ENCODE results near the gene CNGA3. TPM values are rescaled to one million over a fixed set of nuclear protein-coding genes. Genes with fewer than 3 reads are reported as not detected.

CNGA3 gene
- total and polyA plus RNA-seq, 10 of the 15 experiments (the other 5 are each of a cell fraction or from before 2014, with no cell fraction given): not detected

DNA sequence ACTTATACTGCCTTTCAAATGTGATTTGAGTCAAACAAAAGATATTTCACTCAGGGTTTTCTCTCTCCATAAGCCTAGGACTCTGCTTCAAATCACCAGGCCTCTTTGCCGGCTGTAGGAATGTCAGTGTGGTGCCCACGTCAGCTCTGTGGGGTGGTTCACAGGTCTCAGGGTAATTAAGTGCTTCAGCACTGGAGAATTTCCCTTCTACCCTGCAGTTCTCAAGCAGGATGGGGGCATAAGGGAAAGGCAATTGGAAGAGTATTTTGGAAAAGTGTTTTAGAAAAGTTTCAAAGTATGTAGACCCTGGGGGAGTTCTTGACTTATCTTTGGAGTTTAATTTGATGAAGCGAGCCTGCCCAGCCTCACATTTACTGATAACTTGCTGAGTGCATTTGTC, 9.6 kb downstream of the CNGA3 start:
- ChIA-PET POLR2A (no interaction called here), CTCF (no interaction called here), RAD21 (ENCODE audit: unreplicated experiment) (no interaction called here), SMC1A (ENCODE audit: uncharacterized antibody, unreplicated experiment) (no interaction called here)
- H3K9me3 ChIP-seq (replicated peaks; ENCODE audit: control insufficient read depth, insufficient read depth, low read length): no peaks in the 10 kb centered on the region; the same call in 2 of the 3 replicates
- H4K20me1 ChIP-seq (ENCODE audit: control insufficient read depth, insufficient read depth): no peaks in the 10 kb centered on the region
- no peak overlapping the region for H3K4me3 ChIP-seq
- 35% methylated on average over 3 of the region's 3 CpGs for WGBS (ENCODE audit: insufficient coverage, insufficient replicate concordance, low lambda C conversion rate, missing lambda C conversion rate)
- ATAC-seq (no peak), FAIRE-seq (no peak), DNase-seq (ENCODE audit: low read depth, low spot score) (no peak)
- H2AFZ ChIP-seq (ENCODE audit: control insufficient read depth, low read depth, low read length): no peak overlapping the region
- no peak overlapping the region for H3K4me2 ChIP-seq (ENCODE audit: control insufficient read depth, insufficient read depth)
- intact Hi-C loops (cut with micrococcal nuclease; ENCODE audit: unreplicated experiment): no loop called here
- no peaks in the 10 kb centered on the region for H3K36me3 ChIP-seq (ENCODE audit: control insufficient read depth in 2 of 2, insufficient read depth in 2 of 2, low read length in 1 of 2)
- in situ Hi-C loops (cut with MboI): no loop called here
- no peak overlapping the region for H3K9ac ChIP-seq (ENCODE audit: control insufficient read depth, insufficient read depth, low read length)
- no peak overlapping the region for H3K27ac ChIP-seq (ENCODE audit: control insufficient read depth, insufficient read depth)
- no peaks in the 10 kb centered on the region for H3K4me1 ChIP-seq (ENCODE audit: control insufficient read depth, insufficient read depth, low read length)
- no TSS peak for BruUV-seq (replicated peaks)
- no peaks in the 10 kb centered on the region for H3K79me2 ChIP-seq (ENCODE audit: control insufficient read depth, insufficient read depth, low read length)
- 0 out of 4 replicates have a peak, but pooled peaks cover 0 to 4% of the 10 kb centered on the region in 2 experiments for H3K27me3 ChIP-seq (replicated peaks in 1 of 2; ENCODE audit: control insufficient read depth in 2 of 2, insufficient read depth in 2 of 2, low read length in 1 of 2)
- TF ChIP-seq SIN3A (IDR thresholded peaks at IDR 0.05; ENCODE audit: low read depth, low read length) (no peak), REST (IDR thresholded peaks at IDR 0.05; ENCODE audit: low read depth, low read length) (no peak), ZNF207 (IDR thresholded peaks at IDR 0.05; ENCODE audit: borderline replicate concordance) (no peak), IRF5 (IDR thresholded peaks at IDR 0.05; ENCODE audit: borderline replicate concordance) (no peak), TAF1 (IDR thresholded peaks at IDR 0.05; ENCODE audit: borderline replicate concordance, low read depth, low read length) (no peak), NR2F1 (conservative IDR thresholded peaks at IDR 0.05) (no peak), RB1 (IDR thresholded peaks at IDR 0.05; ENCODE audit: borderline replicate concordance) (no peak), CHD2 (IDR thresholded peaks at IDR 0.05; ENCODE audit: borderline replicate concordance, low read depth, low read length) (no peak), HDAC6 (IDR thresholded peaks at IDR 0.05; ENCODE audit: unreplicated experiment) (no peak), TCF12 (IDR thresholded peaks at IDR 0.05; ENCODE audit: low read depth, low read length) (no peak), ZNF622 (IDR thresholded peaks at IDR 0.05) (no peak), RBBP5 (conservative IDR thresholded peaks at IDR 0.05) (no peak)
